ENCODE results near the gene SEMA3E.

SEMA3E gene

GRCh38 chr7:83413424-83413823 is 235.5 kb downstream of the SEMA3E start:
- no peak overlapping the region for H2AFZ ChIP-seq (ENCODE audit: low read depth, low read length, severe bottlenecking)
- no peaks in the 10 kb centered on the region for H3K27me3 ChIP-seq (ENCODE audit: low read length)
- H3K9me2 ChIP-seq (replicated peaks; ENCODE audit: insufficient read depth, low read length): no peaks in the 10 kb centered on the region
- H3K9ac ChIP-seq (ENCODE audit: low read length): no peak overlapping the region
- no peak overlapping the region for H3K27ac ChIP-seq (ENCODE audit: low read depth, low read length)
- H3K4me3 ChIP-seq (ENCODE audit: insufficient read depth, low read length, poor library complexity, severe bottlenecking): no peak overlapping the region
- no peaks in the 10 kb centered on the region for H3K9me3 ChIP-seq (ENCODE audit: insufficient read depth, low read length)
- H3K36me3 ChIP-seq (ENCODE audit: low read length): no peaks in the 10 kb centered on the region
- no peak for TF ChIP-seq CTCF (IDR thresholded peaks at IDR 0.05; ENCODE audit: insufficient read depth, low read length, poor library complexity, severe bottlenecking)
- no peaks in the 10 kb centered on the region for H3K79me2 ChIP-seq (ENCODE audit: insufficient read depth, low read length)
- H3F3A ChIP-seq (ENCODE audit: insufficient read depth): no peaks in the 10 kb centered on the region
- H4K20me1 ChIP-seq (ENCODE audit: low read depth, low read length): peaks cover 6% of the 10 kb centered on the region; the same call in 1 of the 2 replicates
- no peak overlapping the region for H3K4me2 ChIP-seq (ENCODE audit: low read depth, low read length, poor library complexity, severe bottlenecking)

- Histone ChIP-seq H2AFZ (ENCODE audit: low read depth, low read length, severe bottlenecking) (no peak overlapping the region), H3K79me2 (ENCODE audit: insufficient read depth, low read length) (no peaks in the 10 kb centered on the region), H3K9me3 (ENCODE audit: insufficient read depth, low read length) (no peaks in the 10 kb centered on the region), H3K4me2 (ENCODE audit: low read depth, low read length, poor library complexity, severe bottlenecking) (no peak overlapping the region), H3K27ac (ENCODE audit: low read depth, low read length) (no peak overlapping the region), H3K27me3 (ENCODE audit: low read length) (no peaks in the 10 kb centered on the region), H3K4me3 (ENCODE audit: insufficient read depth, low read length, poor library complexity, severe bottlenecking) (no peak overlapping the region), H3F3A (ENCODE audit: insufficient read depth) (no peaks in the 10 kb centered on the region), H3K9ac (ENCODE audit: low read length) (no peak overlapping the region), H3K9me2 (replicated peaks; ENCODE audit: insufficient read depth, low read length) (no peaks in the 10 kb centered on the region), H3K36me3 (ENCODE audit: low read length) (no peaks in the 10 kb centered on the region), H4K20me1 (ENCODE audit: low read depth, low read length) (peaks cover 6% of the 10 kb centered on the region; the same call in 1 of the 2 replicates)
- TF ChIP-seq EZH2phosphoT487 (conservative IDR thresholded peaks at IDR 0.05; ENCODE audit: low read length): no peak
- TF ChIP-seq CTCF (IDR thresholded peaks at IDR 0.05; ENCODE audit: insufficient read depth, low read length, poor library complexity, severe bottlenecking): peak; percentile 68
Observed at GRCh38 chr7:83410989-83411591, 237.8 kb downstream of the SEMA3E start.

GRCh38 chr7:83394776-83395175 is 254.2 kb downstream of the SEMA3E start:
- Histone ChIP-seq H3K4me2 (ENCODE audit: low read depth, low read length, poor library complexity, severe bottlenecking) (no peak overlapping the region), H2AFZ (ENCODE audit: low read depth, low read length, severe bottlenecking) (no peak overlapping the region), H3K4me3 (ENCODE audit: insufficient read depth, low read length, poor library complexity, severe bottlenecking) (no peak overlapping the region), H3K27ac (ENCODE audit: low read depth, low read length) (no peak overlapping the region), H3K79me2 (ENCODE audit: insufficient read depth, low read length) (no peaks in the 10 kb centered on the region), H4K20me1 (ENCODE audit: low read depth, low read length) (no peaks in the 10 kb centered on the region; the same call in 1 of the 2 replicates), H3K9me2 (replicated peaks; ENCODE audit: insufficient read depth, low read length) (no peaks in the 10 kb centered on the region), H3F3A (ENCODE audit: insufficient read depth) (no peaks in the 10 kb centered on the region), H3K36me3 (ENCODE audit: low read length) (no peaks in the 10 kb centered on the region; the same call in 1 of the 2 replicates), H3K9me3 (ENCODE audit: insufficient read depth, low read length) (no peaks in the 10 kb centered on the region), H3K27me3 (ENCODE audit: low read length) (no peaks in the 10 kb centered on the region), H3K9ac (ENCODE audit: low read length) (no peak overlapping the region)
- no peak for TF ChIP-seq CTCF (IDR thresholded peaks at IDR 0.05; ENCODE audit: insufficient read depth, low read length, poor library complexity, severe bottlenecking)
- TF ChIP-seq EZH2phosphoT487 (conservative IDR thresholded peaks at IDR 0.05; ENCODE audit: low read length): no peak
